Amygdala (tissue), 56 donors: Measurements from ENCODE around the gene SYVN1.
A peak's percentile ranks its signal among the peaks of the same experiment; 100 is the strongest.

Source experiments
- DNase-seq, 56 donors: peaks; one replicate each; lab custom pipeline; 2025; lab: John Stamatoyannopoulos, UW

Gene SYVN1

GRCh38 chr11:65114538-65115171 is 19.7 kb downstream of the SYVN1 start:
- no peak for DNase-seq

- no peak for DNase-seq
These were observed 20.5 kb downstream of the SYVN1 start for GRCh38 chr11:65113839-65114238.

GRCh38 chr11:65113361-65113756 is 21.0 kb downstream of the SYVN1 start:
- no peak for DNase-seq

- DNase-seq: peak in 41 of 56 donors; percentile 10 to 72 (median 44)
These were observed 21.6 kb downstream of the SYVN1 start for GRCh38 chr11:65112546-65113360.

GRCh38 chr11:65111744-65112545 is 22.4 kb downstream of the SYVN1 start, which contains the start of gene TM7SF2:
TM7SF2 (plus strand) TSS chr11:65111872; CDS start chr11:65112016, 144 bp downstream.
- DNase-seq: peak; percentile 36 to 98 (median 94)

GRCh38 chr11:65111159-65111743 is 23.1 kb downstream of the SYVN1 start:
- no peak for DNase-seq

GRCh38 chr11:65110354-65110861 is 23.9 kb downstream of the SYVN1 start:
- peak; percentile 17 to 91 (median 73) for DNase-seq

- DNase-seq: no peak
These were observed 24.8 kb downstream of the SYVN1 start for GRCh38 chr11:65109231-65110198.

- no peak for DNase-seq
These were observed 25.7 kb downstream of the SYVN1 start for GRCh38 chr11:65108469-65109123.

- DNase-seq: no peak
These were observed 26.4 kb downstream of the SYVN1 start for GRCh38 chr11:65107751-65108468.

GRCh38 chr11:65107078-65107477 is 27.2 kb downstream of the SYVN1 start:
- no peak for DNase-seq

GRCh38 chr11:65104628-65105027 is 29.7 kb downstream of the SYVN1 start:
- no peak for DNase-seq

- no peak for DNase-seq
These were observed 30.8 kb downstream of the SYVN1 start for GRCh38 chr11:65103476-65103875.

- peak in 24 of 56 donors; percentile 6 to 71 (median 40) for DNase-seq
These were observed 31.9 kb downstream of the SYVN1 start for GRCh38 chr11:65102142-65103095.

- no peak for DNase-seq
These were observed 33.5 kb downstream of the SYVN1 start for GRCh38 chr11:65100674-65101350.

- DNase-seq: peak in 1 of 56 donors; percentile 55
These were observed 37.4 kb downstream of the SYVN1 start for GRCh38 chr11:65096926-65097325.
